Esophagus squamous epithelium (tissue), 5 donors: ENCODE results near the gene IRF2BP2. TPM values are rescaled to one million over a fixed set of nuclear protein-coding genes. Genes with fewer than 3 reads are reported as not detected.
A peak's percentile ranks its signal among the peaks of the same experiment; 100 is the strongest.

Experiments
- DNase-seq: peaks from one replicate; lab custom pipeline; 2025; lab: John Stamatoyannopoulos, UW
- H3K27ac ChIP-seq, 4 donors: fragments of 200-600 bp; sonication (generic); one replicate each; pipeline ENCODE4 v1.5.1; 2016 to 2019; ENCODE audit warnings: mild to moderate bottlenecking in 1 of 4
- H3K27me3 ChIP-seq, 4 donors: fragments of 200-600 bp; sonication (generic); 1 replicate in 3 of 4; 2 replicates in 1 of 4; pipeline versions ENCODE4 v1.5.1 to v1.6.0; 2017 to 2021; ENCODE audit warnings: antibody characterized with exemption in 1 of 4
- H3K36me3 ChIP-seq, 3 donors: fragments of 200-600 bp; sonication (generic); one replicate each; pipeline ENCODE4 v1.5.1; 2016 to 2019
- H3K4me1 ChIP-seq, 3 donors: fragments of 200-600 bp; sonication (generic); one replicate each; pipeline ENCODE4 v1.5.1; 2017 to 2019
- H3K4me3 ChIP-seq, 4 donors: fragments of 200-600 bp; sonication (generic); 1 replicate in 3 of 4; 2 replicates in 1 of 4; pipeline ENCODE4 v1.5.1; 2016 to 2019; ENCODE audit warnings: mild to moderate bottlenecking in 2 of 4, moderate library complexity in 1 of 4
- H3K9me3 ChIP-seq, 3 donors: fragments of 200-600 bp; sonication (generic); one replicate each; pipeline ENCODE4 v1.5.1; 2016 to 2019
- CTCF ChIP-seq, 6 experiments: fragments of 450-650 bp in 4 of 6; fragments of 200-600 bp in 2 of 6; sonication (generic) in 2 of 6; IDR thresholded peaks; one replicate each; pipeline ENCODE4 v1.5.1; 2016 to 2019; ENCODE audit warnings: antibody characterized with exemption in 6 of 6, mild to moderate bottlenecking in 4 of 6, moderate library complexity in 4 of 6
- POLR2A ChIP-seq, 4 donors: fragments of 450-650 bp; IDR thresholded peaks; one replicate each; pipeline ENCODE4 v1.6.1; 2017; ENCODE audit warnings: antibody characterized with exemption in 4 of 4, mild to moderate bottlenecking in 4 of 4, moderate library complexity in 3 of 4
- WGBS, 2 donors: methylation state at CpG; one replicate each; pipeline ENCODE4 v1.1.5; 2018; 5-methylcytosine and 5-hydroxymethylcytosine counted together
- intact Hi-C: fragments of 100-400 bp; cut with DNase I; formaldehyde crosslinking; loops from one replicate; pipeline ENCODE4 v1.15.0; 2022
- total RNA-seq, 4 donors: library from RNA; depleted of rRNA; stranded (reverse); fragments of >200 nt; gene quantifications; one replicate each; pipeline ENCODE4 v1.1.0, GENCODE V29; 2016
- donor health status: DM: yes; HTN: yes; CAD: no.

Gene IRF2BP2
- total RNA-seq, 4 donors from 2014 or later: 52.5 to 66.8 (median 57.6) TPM

- Histone ChIP-seq H3K27me3 (no peaks in the 10 kb centered on the region), H3K36me3 (peaks cover 6 to 20% (median 17%) of the 10 kb centered on the region in 3 donors), H3K4me1 (peaks cover 30 to 61% (median 34%) of the 10 kb centered on the region in 3 donors), H3K9me3 (no peaks in the 10 kb centered on the region), H3K4me3 (peak overlapping the region; percentile 50 to 90 (median 66)), H3K27ac (peak overlapping the region; percentile 99 to 100 (median 100))
- WGBS, 2 donors: 0% methylated on average over 9 of the region's 71 CpGs; no CpG with 5 or more reads in 1 of the 2 donors
- DNase-seq: peak; percentile 68
- peak in 3 of 6 experiments; percentile 6 to 30 (median 28) for TF ChIP-seq CTCF (IDR thresholded peaks at IDR 0.05)
- TF ChIP-seq POLR2A (IDR thresholded peaks at IDR 0.05): peak in 3 of 4 donors; percentile 98 to 99 (median 98)
- intact Hi-C loops: loop anchor here (10.0 kb wide), 1 partner anchor 384 kb away; no protein-coding TSS in a partner anchor
Observed at GRCh38 chr1:234610666-234611224, 767 bp upstream of the IRF2BP2 start.

GRCh38 chr1:234609691-234610042, 311 bp downstream of the IRF2BP2 start:
- peaks cover 30 to 71% (median 34%) of the 10 kb centered on the region in 3 donors for H3K4me1 ChIP-seq
- no peaks in the 10 kb centered on the region for H3K27me3 ChIP-seq
- no peak for DNase-seq
- H3K27ac ChIP-seq: peak overlapping the region; percentile 99 to 100 (median 100)
- no CpG with 5 or more reads among the region's 67 CpGs for WGBS, 2 donors
- no peak for TF ChIP-seq CTCF (IDR thresholded peaks at IDR 0.05)
- TF ChIP-seq POLR2A (IDR thresholded peaks at IDR 0.05): no peak
- no peaks in the 10 kb centered on the region for H3K9me3 ChIP-seq
- peaks cover 6 to 20% (median 17%) of the 10 kb centered on the region in 3 donors for H3K36me3 ChIP-seq
- H3K4me3 ChIP-seq: peak overlapping the region; percentile 70 to 98 (median 85)
- intact Hi-C loops: loop anchor here (5.0 to 10.0 kb wide), 3 partner anchors 113 to 468 kb away; no protein-coding TSS in a partner anchor

GRCh38 chr1:234608911-234609690, 877 bp downstream of the IRF2BP2 start:
- Histone ChIP-seq H3K9me3 (no peaks in the 10 kb centered on the region), H3K27me3 (no peaks in the 10 kb centered on the region), H3K4me1 (peaks cover 27 to 74% (median 31%) of the 10 kb centered on the region in 3 donors), H3K4me3 (peak overlapping the region; percentile 70 to 98 (median 85)), H3K27ac (peak overlapping the region; percentile 99 to 100 (median 100)), H3K36me3 (peaks cover 6 to 20% (median 17%) of the 10 kb centered on the region in 3 donors)
- no CpG with 5 or more reads among the region's 121 CpGs for WGBS, 2 donors
- intact Hi-C loops: loop anchor here (5.0 kb wide), 2 partner anchors 113 to 468 kb away; no protein-coding TSS in a partner anchor
- TF ChIP-seq POLR2A (IDR thresholded peaks at IDR 0.05): peak in 2 of 4 donors; percentile 40 to 45
- TF ChIP-seq CTCF (IDR thresholded peaks at IDR 0.05): no peak
- DNase-seq: no peak

- Histone ChIP-seq H3K4me3 (peak overlapping the region; percentile 70 to 98 (median 85)), H3K27ac (peak overlapping the region; percentile 99 to 100 (median 100)), H3K27me3 (no peaks in the 10 kb centered on the region), H3K36me3 (peaks cover 6 to 20% (median 17%) of the 10 kb centered on the region in 3 donors), H3K4me1 (peaks cover 23 to 74% (median 26%) of the 10 kb centered on the region in 3 donors), H3K9me3 (no peaks in the 10 kb centered on the region)
- peak; percentile 65 for DNase-seq
- 0 to 1% methylated on average over 11 to 12 of the region's 68 CpGs for WGBS, 2 donors
- TF ChIP-seq CTCF (IDR thresholded peaks at IDR 0.05) (peak in 3 of 6 experiments; percentile 17 to 32 (median 28)), POLR2A (IDR thresholded peaks at IDR 0.05) (peak in 3 of 4 donors; percentile 46 to 92 (median 73))
- intact Hi-C loops: loop anchor here (5.0 kb wide), 2 partner anchors 114 to 469 kb away; no protein-coding TSS in a partner anchor
Observed at GRCh38 chr1:234608025-234608910, 1.7 kb downstream of the IRF2BP2 start.
